ENCODE data around the gene LGR6. TPM values are rescaled to one million over a fixed set of nuclear protein-coding genes. Genes with fewer than 3 reads are reported as not detected.

LGR6 gene
- total and polyA plus RNA-seq, 2 experiments from 2014 or later = 0.66 to 0.89 TPM

DNA sequence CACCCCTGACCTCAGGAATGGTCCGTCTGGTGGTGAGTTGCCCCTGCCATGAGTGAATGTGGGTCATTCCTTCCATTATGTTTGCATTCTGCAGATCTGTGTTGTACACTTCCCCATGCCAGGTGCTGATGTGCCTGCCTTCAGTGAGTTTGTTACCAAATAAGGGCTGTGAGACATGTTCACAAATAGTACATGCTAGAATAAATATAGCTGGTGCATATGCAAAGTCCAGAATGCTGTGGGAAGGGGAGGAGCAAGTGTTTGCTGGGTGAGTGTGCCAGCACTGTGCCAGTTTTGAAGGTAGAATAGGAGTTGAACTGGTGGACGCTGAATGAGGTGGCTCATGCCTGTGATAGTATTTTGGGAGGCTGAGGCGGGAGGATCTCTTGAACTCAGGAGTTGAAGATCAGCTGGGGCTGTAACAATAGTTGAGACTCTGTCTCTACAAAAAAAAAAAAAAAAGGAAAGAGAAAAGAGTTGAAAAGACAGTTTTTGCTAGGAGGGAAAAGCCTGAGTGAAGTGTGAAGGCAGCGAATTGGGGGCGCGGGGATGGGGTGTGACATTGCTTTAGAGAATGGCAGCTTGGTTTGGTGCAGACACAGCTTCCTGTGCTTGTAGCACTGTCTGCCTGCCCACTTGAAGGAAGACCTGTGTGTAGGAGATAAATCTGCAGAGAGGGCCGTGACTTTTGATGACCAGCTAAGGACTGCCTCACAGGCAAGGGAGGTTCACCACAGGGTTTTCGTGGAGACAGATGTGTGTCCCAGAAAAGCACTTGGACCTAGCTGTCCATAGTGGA is 61.1 kb downstream of the LGR6 start (continued):
- TF ChIP-seq, protein P1, sequence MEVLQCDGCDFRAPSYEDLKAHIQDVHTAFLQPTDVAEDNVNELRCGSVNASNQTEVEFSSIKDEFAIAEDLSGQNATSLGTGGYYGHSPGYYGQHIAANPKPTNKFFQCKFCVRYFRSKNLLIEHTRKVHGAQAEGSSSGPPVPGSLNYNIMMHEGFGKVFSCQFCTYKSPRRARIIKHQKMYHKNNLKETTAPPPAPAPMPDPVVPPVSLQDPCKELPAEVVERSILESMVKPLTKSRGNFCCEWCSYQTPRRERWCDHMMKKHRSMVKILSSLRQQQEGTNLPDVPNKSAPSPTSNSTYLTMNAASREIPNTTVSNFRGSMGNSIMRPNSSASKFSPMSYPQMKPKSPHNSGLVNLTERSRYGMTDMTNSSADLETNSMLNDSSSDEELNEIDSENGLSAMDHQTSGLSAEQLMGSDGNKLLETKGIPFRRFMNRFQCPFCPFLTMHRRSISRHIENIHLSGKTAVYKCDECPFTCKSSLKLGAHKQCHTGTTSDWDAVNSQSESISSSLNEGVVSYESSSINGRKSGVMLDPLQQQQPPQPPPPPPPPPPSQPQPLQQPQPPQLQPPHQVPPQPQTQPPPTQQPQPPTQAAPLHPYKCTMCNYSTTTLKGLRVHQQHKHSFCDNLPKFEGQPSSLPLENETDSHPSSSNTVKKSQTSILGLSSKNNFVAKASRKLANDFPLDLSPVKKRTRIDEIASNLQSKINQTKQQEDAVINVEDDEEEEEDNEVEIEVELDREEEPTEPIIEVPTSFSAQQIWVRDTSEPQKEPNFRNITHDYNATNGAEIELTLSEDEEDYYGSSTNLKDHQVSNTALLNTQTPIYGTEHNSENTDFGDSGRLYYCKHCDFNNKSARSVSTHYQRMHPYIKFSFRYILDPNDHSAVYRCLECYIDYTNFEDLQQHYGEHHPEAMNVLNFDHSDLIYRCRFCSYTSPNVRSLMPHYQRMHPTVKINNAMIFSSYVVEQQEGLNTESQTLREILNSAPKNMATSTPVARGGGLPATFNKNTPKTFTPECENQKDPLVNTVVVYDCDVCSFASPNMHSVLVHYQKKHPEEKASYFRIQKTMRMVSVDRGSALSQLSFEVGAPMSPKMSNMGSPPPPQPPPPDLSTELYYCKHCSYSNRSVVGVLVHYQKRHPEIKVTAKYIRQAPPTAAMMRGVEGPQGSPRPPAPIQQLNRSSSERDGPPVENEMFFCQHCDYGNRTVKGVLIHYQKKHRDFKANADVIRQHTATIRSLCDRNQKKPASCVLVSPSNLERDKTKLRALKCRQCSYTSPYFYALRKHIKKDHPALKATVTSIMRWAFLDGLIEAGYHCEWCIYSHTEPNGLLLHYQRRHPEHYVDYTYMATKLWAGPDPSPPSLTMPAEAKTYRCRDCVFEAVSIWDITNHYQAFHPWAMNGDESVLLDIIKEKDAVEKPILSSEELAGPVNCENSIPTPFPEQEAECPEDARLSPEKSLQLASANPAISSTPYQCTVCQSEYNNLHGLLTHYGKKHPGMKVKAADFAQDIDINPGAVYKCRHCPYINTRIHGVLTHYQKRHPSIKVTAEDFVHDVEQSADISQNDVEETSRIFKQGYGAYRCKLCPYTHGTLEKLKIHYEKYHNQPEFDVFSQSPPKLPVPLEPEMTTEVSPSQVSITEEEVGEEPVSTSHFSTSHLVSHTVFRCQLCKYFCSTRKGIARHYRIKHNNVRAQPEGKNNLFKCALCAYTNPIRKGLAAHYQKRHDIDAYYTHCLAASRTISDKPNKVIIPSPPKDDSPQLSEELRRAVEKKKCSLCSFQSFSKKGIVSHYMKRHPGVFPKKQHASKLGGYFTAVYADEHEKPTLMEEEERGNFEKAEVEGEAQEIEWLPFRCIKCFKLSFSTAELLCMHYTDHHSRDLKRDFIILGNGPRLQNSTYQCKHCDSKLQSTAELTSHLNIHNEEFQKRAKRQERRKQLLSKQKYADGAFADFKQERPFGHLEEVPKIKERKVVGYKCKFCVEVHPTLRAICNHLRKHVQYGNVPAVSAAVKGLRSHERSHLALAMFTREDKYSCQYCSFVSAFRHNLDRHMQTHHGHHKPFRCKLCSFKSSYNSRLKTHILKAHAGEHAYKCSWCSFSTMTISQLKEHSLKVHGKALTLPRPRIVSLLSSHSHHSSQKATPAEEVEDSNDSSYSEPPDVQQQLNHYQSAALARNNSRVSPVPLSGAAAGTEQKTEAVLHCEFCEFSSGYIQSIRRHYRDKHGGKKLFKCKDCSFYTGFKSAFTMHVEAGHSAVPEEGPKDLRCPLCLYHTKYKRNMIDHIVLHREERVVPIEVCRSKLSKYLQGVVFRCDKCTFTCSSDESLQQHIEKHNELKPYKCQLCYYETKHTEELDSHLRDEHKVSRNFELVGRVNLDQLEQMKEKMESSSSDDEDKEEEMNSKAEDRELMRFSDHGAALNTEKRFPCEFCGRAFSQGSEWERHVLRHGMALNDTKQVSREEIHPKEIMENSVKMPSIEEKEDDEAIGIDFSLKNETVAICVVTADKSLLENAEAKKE (CRISPR knock-in tag; IDR thresholded peaks at IDR 0.05) = no peak

DNA sequence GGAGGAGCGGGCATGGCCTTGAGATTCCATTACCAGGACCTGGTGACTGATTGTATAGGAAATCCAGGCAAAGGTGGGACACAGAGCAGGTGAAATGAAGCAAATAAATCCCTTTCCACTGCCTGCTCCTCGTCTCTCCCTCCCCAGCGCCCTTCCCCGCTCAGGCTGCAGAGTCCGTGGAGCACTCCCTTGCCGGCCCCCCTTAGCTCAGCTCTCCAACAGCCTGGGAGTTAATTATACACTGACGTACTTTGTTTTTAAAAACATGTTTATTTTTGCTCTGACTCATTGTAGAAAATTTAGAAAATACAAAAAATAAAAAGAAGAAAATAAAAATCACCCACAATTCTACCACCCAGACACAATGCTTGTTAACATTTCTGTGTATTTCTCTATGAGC is 61.7 kb downstream of the LGR6 start:
- H3K36me3 ChIP-seq (ENCODE audit: insufficient read depth) = no peaks in the 10 kb centered on the region
- no peak overlapping the region for H3K4me3 ChIP-seq
- 0 out of 2 replicates have a peak overlapping the region, but pooled peaks have one; percentile 43 for H2AFZ ChIP-seq
- H3K27ac ChIP-seq (ENCODE audit: low read depth) = no peak overlapping the region
- H4K20me1 ChIP-seq (replicated peaks; ENCODE audit: insufficient read depth) = no peaks in the 10 kb centered on the region
- no peaks in the 10 kb centered on the region for H3F3A ChIP-seq (replicated peaks; ENCODE audit: low read depth)
- Mint-ChIP-seq H3K4me1 (peaks cover 13% of the 10 kb centered on the region), H3K36me3 (ENCODE audit: low read depth) (no peaks in the 10 kb centered on the region), H3K9me3 (no peaks in the 10 kb centered on the region), H3K27ac (no peak overlapping the region), H3K27me3 (ENCODE audit: insufficient read depth, low read depth, poor library complexity) (no peaks in the 10 kb centered on the region), H3K4me3 (no peak overlapping the region)
- ATAC-seq (no peak; the same call in 2 of the 3 replicates), DNase-seq (ENCODE audit: low spot score) (no peak)
- H3K4me2 ChIP-seq = no peak overlapping the region
- no peaks in the 10 kb centered on the region for H3K27me3 ChIP-seq (ENCODE audit: insufficient read depth)
- no peaks in the 10 kb centered on the region for H3K4me1 ChIP-seq (ENCODE audit: insufficient read depth)
- H3K79me2 ChIP-seq (replicated peaks; ENCODE audit: insufficient read depth) = no peaks in the 10 kb centered on the region
- no peaks in the 10 kb centered on the region for H3K9me2 ChIP-seq (ENCODE audit: insufficient read depth)
- TF ChIP-seq, protein P2, sequence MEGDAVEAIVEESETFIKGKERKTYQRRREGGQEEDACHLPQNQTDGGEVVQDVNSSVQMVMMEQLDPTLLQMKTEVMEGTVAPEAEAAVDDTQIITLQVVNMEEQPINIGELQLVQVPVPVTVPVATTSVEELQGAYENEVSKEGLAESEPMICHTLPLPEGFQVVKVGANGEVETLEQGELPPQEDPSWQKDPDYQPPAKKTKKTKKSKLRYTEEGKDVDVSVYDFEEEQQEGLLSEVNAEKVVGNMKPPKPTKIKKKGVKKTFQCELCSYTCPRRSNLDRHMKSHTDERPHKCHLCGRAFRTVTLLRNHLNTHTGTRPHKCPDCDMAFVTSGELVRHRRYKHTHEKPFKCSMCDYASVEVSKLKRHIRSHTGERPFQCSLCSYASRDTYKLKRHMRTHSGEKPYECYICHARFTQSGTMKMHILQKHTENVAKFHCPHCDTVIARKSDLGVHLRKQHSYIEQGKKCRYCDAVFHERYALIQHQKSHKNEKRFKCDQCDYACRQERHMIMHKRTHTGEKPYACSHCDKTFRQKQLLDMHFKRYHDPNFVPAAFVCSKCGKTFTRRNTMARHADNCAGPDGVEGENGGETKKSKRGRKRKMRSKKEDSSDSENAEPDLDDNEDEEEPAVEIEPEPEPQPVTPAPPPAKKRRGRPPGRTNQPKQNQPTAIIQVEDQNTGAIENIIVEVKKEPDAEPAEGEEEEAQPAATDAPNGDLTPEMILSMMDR (conservative IDR thresholded peaks at IDR 0.05; ENCODE audit: low read depth in 2 of 2) = no peak
- TF ChIP-seq POLR2AphosphoS5 (IDR thresholded peaks at IDR 0.05; ENCODE audit: low read depth) = no peak
- TF ChIP-seq, protein P3, sequence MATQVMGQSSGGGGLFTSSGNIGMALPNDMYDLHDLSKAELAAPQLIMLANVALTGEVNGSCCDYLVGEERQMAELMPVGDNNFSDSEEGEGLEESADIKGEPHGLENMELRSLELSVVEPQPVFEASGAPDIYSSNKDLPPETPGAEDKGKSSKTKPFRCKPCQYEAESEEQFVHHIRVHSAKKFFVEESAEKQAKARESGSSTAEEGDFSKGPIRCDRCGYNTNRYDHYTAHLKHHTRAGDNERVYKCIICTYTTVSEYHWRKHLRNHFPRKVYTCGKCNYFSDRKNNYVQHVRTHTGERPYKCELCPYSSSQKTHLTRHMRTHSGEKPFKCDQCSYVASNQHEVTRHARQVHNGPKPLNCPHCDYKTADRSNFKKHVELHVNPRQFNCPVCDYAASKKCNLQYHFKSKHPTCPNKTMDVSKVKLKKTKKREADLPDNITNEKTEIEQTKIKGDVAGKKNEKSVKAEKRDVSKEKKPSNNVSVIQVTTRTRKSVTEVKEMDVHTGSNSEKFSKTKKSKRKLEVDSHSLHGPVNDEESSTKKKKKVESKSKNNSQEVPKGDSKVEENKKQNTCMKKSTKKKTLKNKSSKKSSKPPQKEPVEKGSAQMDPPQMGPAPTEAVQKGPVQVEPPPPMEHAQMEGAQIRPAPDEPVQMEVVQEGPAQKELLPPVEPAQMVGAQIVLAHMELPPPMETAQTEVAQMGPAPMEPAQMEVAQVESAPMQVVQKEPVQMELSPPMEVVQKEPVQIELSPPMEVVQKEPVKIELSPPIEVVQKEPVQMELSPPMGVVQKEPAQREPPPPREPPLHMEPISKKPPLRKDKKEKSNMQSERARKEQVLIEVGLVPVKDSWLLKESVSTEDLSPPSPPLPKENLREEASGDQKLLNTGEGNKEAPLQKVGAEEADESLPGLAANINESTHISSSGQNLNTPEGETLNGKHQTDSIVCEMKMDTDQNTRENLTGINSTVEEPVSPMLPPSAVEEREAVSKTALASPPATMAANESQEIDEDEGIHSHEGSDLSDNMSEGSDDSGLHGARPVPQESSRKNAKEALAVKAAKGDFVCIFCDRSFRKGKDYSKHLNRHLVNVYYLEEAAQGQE (IDR thresholded peaks at IDR 0.05; ENCODE audit: unreplicated experiment) = no peak

All from GM23338 (cell line).